DMS79 (cell line): Measurements from ENCODE around the gene HDDC2.

Experiments used
- DNase-seq: peaks from one replicate; lab custom pipeline; 2025; lab: John Stamatoyannopoulos, UW

Gene HDDC2

GRCh38 chr6:125233202-125233601, 68.6 kb downstream of the HDDC2 start:
- no peak for DNase-seq

- no peak for DNase-seq
Observed at GRCh38 chr6:125232466-125232865, 69.3 kb downstream of the HDDC2 start.

GRCh38 chr6:125231574-125232343, 70.0 kb downstream of the HDDC2 start:
- DNase-seq = no peak

- no peak for DNase-seq
Observed at GRCh38 chr6:125231133-125231532, 70.6 kb downstream of the HDDC2 start.

GRCh38 chr6:125230674-125231073, 71.1 kb downstream of the HDDC2 start:
- DNase-seq = no peak

GRCh38 chr6:125228981-125229479, 72.7 kb downstream of the HDDC2 start:
- DNase-seq = no peak

- no peak for DNase-seq
Observed at GRCh38 chr6:125227244-125227643, 74.5 kb downstream of the HDDC2 start.
